ENCODE data around the gene DCLRE1C. TPM values are rescaled to one million over a fixed set of nuclear protein-coding genes. Genes with fewer than 3 reads are reported as not detected.

DCLRE1C gene
- total RNA-seq, 2 experiments from 2014 or later = 17.2 to 18.3 TPM

Other genes with a start within 250 kb of the DCLRE1C start
- gene FAM107B, start 179.2 kb downstream of the DCLRE1C start, total RNA-seq = 100 to 1,000 TPM; 132 to 138 TPM
- gene CDNF, start 116.1 kb downstream of the DCLRE1C start, total RNA-seq = 1 to 10 TPM; 1.6 to 1.8 TPM
- gene HSPA14, start 115.8 kb downstream of the DCLRE1C start, total RNA-seq = 10 to 100 TPM; 31.1 to 31.2 TPM
- gene MSANTD7, start 115.8 kb downstream of the DCLRE1C start, total RNA-seq = 10 to 100 TPM; 16.1 to 18.1 TPM
- 10 to 100 TPM; 38.7 to 39.8 TPM for gene SUV39H2, start 75.2 kb downstream of the DCLRE1C start, total RNA-seq
- gene MEIG1, start 5.3 kb upstream of the DCLRE1C start, total RNA-seq = 1 to 10 TPM in 1 of 2 experiments, under 1 TPM in 1; 0.95 to 1.4 TPM
- gene OLAH, start 89.8 kb upstream of the DCLRE1C start, total RNA-seq = under 1 TPM; 0.31 to 0.34 TPM
- gene ACBD7, start 134.7 kb upstream of the DCLRE1C start, total RNA-seq = 1 to 10 TPM; 1.7 to 1.9 TPM
- 10 to 100 TPM; 18.3 to 19.2 TPM for gene RPP38, start 143.3 kb upstream of the DCLRE1C start, total RNA-seq
- gene NMT2, start 214.6 kb upstream of the DCLRE1C start, total RNA-seq = 10 to 100 TPM; 21.8 to 22.1 TPM

All from activated CD4-positive, alpha-beta memory T cell treated with anti-CD3 and anti-CD28 coated beads for 36 hours (primary cell).